K562 (cell line): ENCODE results near the gene RTBDN. TPM values are rescaled to one million over a fixed set of nuclear protein-coding genes. Genes with fewer than 3 reads are reported as not detected.

ENCODE experiments used
- ATAC-seq: fragments of 200-7000 bp; cut with Tn5 transposase; 3 replicates; pipeline ENCODE4 v1.9.1; 2020; ENCODE audit warnings: moderate library complexity
- BruUV-seq: library from RNA; stranded (reverse); fragments of 400-500 nt; replicated peaks from 2 replicates; lab custom pipeline; 2021; lab: Mats Ljungman, UMichigan
- CTCF ChIA-PET: fragments of 300-600 bp; formaldehyde crosslinking; extraction: SDS; loops from one replicate; lab custom pipeline; 2021; ENCODE audit warnings: low intra/inter-chr PET ratio; lab: Yijun Ruan, JAX
- POLR2A ChIA-PET: fragments of 300-600, 350-650 bp; sonication (Branson Sonifier 250); formaldehyde crosslinking; extraction: SDS; loops from one replicate; lab custom pipeline; 2021; ENCODE audit warnings: antibody characterized with exemption, inconsistent platforms; lab: Yijun Ruan, JAX
- DNase-seq, 4 experiments: peaks; one replicate each; pipeline versions ENCODE4 v3.0.0 to v3.0.0-alpha.2; 2011 to 2018; ENCODE audit warnings: low spot score in 3 of 4, mixed read lengths in 3 of 4; ENCODE audit errors: extremely low read depth in 1 of 4
- FAIRE-seq: peaks from 2 replicates; lab custom pipeline; 2011; peaks lifted over from hg19 to GRCh38; lab: Jason Lieb, UNC
- H2AFZ ChIP-seq: 2 replicates; pipeline ENCODE4 v1.6.0; 2011; ENCODE audit warnings: low read depth, low read length, control low read depth, inconsistent platforms
- H3K27ac ChIP-seq: fragments of 200-600 bp; 3 replicates; pipeline ENCODE4 v1.8.0; 2011; ENCODE audit warnings: low read depth, mild to moderate bottlenecking, control low read depth, inconsistent platforms, low read length, moderate library complexity, mixed read lengths; ENCODE audit errors: extremely low read depth
- H3K27me3 ChIP-seq, 2 experiments: fragments of 300-600 bp in 1 of 2; 2 replicates in 1 of 2; 3 replicates in 1 of 2; pipeline versions ENCODE4 v1.6.0 to v1.8.0; 2011; ENCODE audit warnings: inconsistent platforms in 2 of 2, low read length in 2 of 2, mild to moderate bottlenecking in 1 of 2, mixed read lengths in 1 of 2, moderate library complexity in 1 of 2; ENCODE audit not compliant: control insufficient read depth in 2 of 2, insufficient read depth in 2 of 2
- H3K36me3 ChIP-seq: fragments of 300-600 bp; 3 replicates; pipeline ENCODE4 v1.8.0; 2011; ENCODE audit warnings: mild to moderate bottlenecking, low read length, inconsistent platforms; ENCODE audit not compliant: control insufficient read depth, insufficient read depth
- H3K4me1 ChIP-seq, 2 experiments: fragments of 200-600 bp in 1 of 2; replicated peaks in 1 of 2; 2 replicates in 1 of 2; 3 replicates in 1 of 2; pipeline versions ENCODE4 v1.5.1 to v1.8.0; 2011; ENCODE audit warnings: inconsistent platforms in 2 of 2, low read length in 2 of 2, mild to moderate bottlenecking in 1 of 2, mixed read lengths in 1 of 2, moderate library complexity in 1 of 2; ENCODE audit not compliant: control insufficient read depth in 2 of 2, insufficient read depth in 2 of 2
- H3K4me2 ChIP-seq: 2 replicates; pipeline ENCODE4 v1.6.1; 2011; ENCODE audit warnings: low read length, control low read depth, inconsistent platforms, mixed read lengths; ENCODE audit not compliant: insufficient read depth
- H3K4me3 ChIP-seq: fragments of 200-600 bp; sonication (generic), shearing (Covaris generic); 2 replicates; pipeline ENCODE4 v1.5.1; 2016; ENCODE audit warnings: control low read depth, inconsistent platforms
- H3K79me2 ChIP-seq: fragments of 200-600 bp; 3 replicates; pipeline ENCODE4 v1.8.0; 2011; ENCODE audit warnings: low read length, inconsistent platforms; ENCODE audit not compliant: control insufficient read depth, insufficient read depth
- H3K9ac ChIP-seq, 2 experiments: 2 replicates each; pipeline versions ENCODE4 v1.6.0 to v1.6.1; 2011; ENCODE audit warnings: low read depth in 2 of 2, low read length in 2 of 2, control low read depth in 1 of 2, inconsistent platforms in 1 of 2, mild to moderate bottlenecking in 1 of 2, mixed read lengths in 1 of 2; ENCODE audit not compliant: insufficient read depth in 1 of 2
- H3K9me1 ChIP-seq: one replicate; pipeline ENCODE4 v1.6.0; 2011; ENCODE audit warnings: inconsistent platforms, mild to moderate bottlenecking, low read length, moderate library complexity; ENCODE audit not compliant: control insufficient read depth, insufficient read depth
- H3K9me3 ChIP-seq: replicated peaks from 2 replicates; pipeline ENCODE4 v1.5.1; 2011; ENCODE audit warnings: low read depth, low read length, inconsistent platforms; ENCODE audit not compliant: control insufficient read depth, insufficient read depth
- H4K20me1 ChIP-seq: replicated peaks from 2 replicates; pipeline ENCODE4 v1.6.1; 2011; ENCODE audit warnings: low read length, inconsistent platforms, mixed read lengths; ENCODE audit not compliant: control insufficient read depth, insufficient read depth
- ATF7 ChIP-seq: fragments of 450-650 bp; IDR thresholded peaks from 2 replicates; pipeline ENCODE4 v1.7.1; 2014; ENCODE audit warnings: mild to moderate bottlenecking, moderate library complexity
- BHLHE40 ChIP-seq: IDR thresholded peaks from 2 replicates; pipeline ENCODE4 v1.6.1; 2011; ENCODE audit warnings: low read length, improper control_type of control experiment
- CBFA2T2 ChIP-seq: fragments of 450-650 bp; conservative IDR thresholded peaks from 2 replicates; pipeline ENCODE4 v1.6.1; 2017; ENCODE audit warnings: mild to moderate bottlenecking
- CREB1 ChIP-seq, 2 experiments: sonication (generic) in 1 of 2; formaldehyde crosslinking in 1 of 2; IDR thresholded peaks; 2 replicates each; pipeline versions ENCODE4 v1.6.1 to v1.8.0; 2012 to 2022; ENCODE audit warnings: inconsistent platforms in 1 of 2, mild to moderate bottlenecking in 1 of 2, missing genetic modification reagents in 1 of 2, moderate library complexity in 1 of 2
- ETV1 ChIP-seq: fragments of 450-650 bp; conservative IDR thresholded peaks from 2 replicates; pipeline ENCODE4 v1.6.1; 2016; ENCODE audit warnings: missing genetic modification characterization, control low read depth, low read depth, missing compliant biosample characterization
- FOSL1 ChIP-seq: fragments of 200-800 bp; sonication (Bioruptor generic); conservative IDR thresholded peaks from 2 replicates; pipeline ENCODE4 v1.6.1; 2016; ENCODE audit warnings: missing genetic modification characterization, missing compliant biosample characterization
- FOXJ3 ChIP-seq: sonication (generic); formaldehyde crosslinking; IDR thresholded peaks from 2 replicates; pipeline ENCODE4 v1.4.0; 2020; ENCODE audit warnings: mild to moderate bottlenecking, missing genetic modification reagents
- HIVEP1 ChIP-seq: fragments of 250-450 bp; sonication (Bioruptor Pico); IDR thresholded peaks from 2 replicates; pipeline ENCODE4 v1.4.0; 2020; ENCODE audit warnings: mild to moderate bottlenecking
- KDM5B ChIP-seq: fragments of 200-600 bp; sonication (generic); IDR thresholded peaks from 2 replicates; pipeline ENCODE4 v1.6.1; 2012; ENCODE audit warnings: low read depth, mild to moderate bottlenecking, moderate library complexity, low read length, control low read depth, inconsistent platforms; ENCODE audit not compliant: insufficient replicate concordance
- MXI1 ChIP-seq: IDR thresholded peaks from 2 replicates; pipeline ENCODE4 v1.6.1; 2011; ENCODE audit warnings: low read depth, mild to moderate bottlenecking, improper control_type of control experiment, low read length
- NR4A1 ChIP-seq, 2 experiments: fragments of 250-450 bp in 1 of 2; fragments of 450-650 bp in 1 of 2; sonication (Bioruptor Pico) in 1 of 2; IDR thresholded peaks; 2 replicates each; pipeline versions ENCODE4 v1.4.0 to v1.6.1; 2016 to 2020; ENCODE audit warnings: mild to moderate bottlenecking in 2 of 2, missing compliant biosample characterization in 1 of 2, missing genetic modification characterization in 1 of 2, moderate library complexity in 1 of 2
- PHF20 ChIP-seq: fragments of 450-650 bp; IDR thresholded peaks from 2 replicates; pipeline ENCODE4 v1.6.1; 2018; ENCODE audit not compliant: partially characterized antibody
- PML ChIP-seq: IDR thresholded peaks from 2 replicates; pipeline ENCODE4 v1.6.1; 2012; ENCODE audit warnings: low read length, inconsistent platforms
- POLR2AphosphoS5 ChIP-seq: IDR thresholded peaks from 2 replicates; pipeline ENCODE4 v1.6.1; 2011; ENCODE audit warnings: mild to moderate bottlenecking, low read depth, low read length, moderate library complexity; ENCODE audit not compliant: control insufficient read depth, insufficient read depth
- POLR2B ChIP-seq: fragments of 450-650 bp; IDR thresholded peaks from 2 replicates; pipeline ENCODE4 v1.6.1; 2018; ENCODE audit warnings: low read depth; ENCODE audit not compliant: partially characterized antibody
- SIX5 ChIP-seq, 2 experiments: IDR thresholded peaks; 2 replicates each; pipeline ENCODE4 v1.6.1; 2011; ENCODE audit warnings: low read length in 2 of 2, borderline replicate concordance in 1 of 2, low read depth in 1 of 2, mild to moderate bottlenecking in 1 of 2, moderate library complexity in 1 of 2; ENCODE audit not compliant: insufficient read depth in 1 of 2
- ZBTB17 ChIP-seq: fragments of 450-650 bp; formaldehyde crosslinking; IDR thresholded peaks from 2 replicates; pipeline ENCODE4 v1.4.0; 2020; ENCODE audit warnings: mild to moderate bottlenecking
- WGBS: fragments of 100-300 bp; shearing (Covaris generic); methylation state at CpG from one replicate; pipeline ENCODE4 v1.1.6; 2016; ENCODE audit warnings: low coverage, mixed read lengths; ENCODE audit not compliant: insufficient coverage; ENCODE audit errors: missing lambda C conversion rate; 5-methylcytosine and 5-hydroxymethylcytosine counted together
- in situ Hi-C: fragments of 300-500 bp; cut with MboI; formaldehyde crosslinking; loops from 4 replicates; pipeline ENCODE4 v1.15.0; 2018; ENCODE audit warnings: inconsistent platforms, mixed read lengths
- intact Hi-C: fragments of 100-400 bp; cut with micrococcal nuclease; formaldehyde crosslinking; loops from 2 replicates; pipeline ENCODE4 v1.14.2; 2022
- polyA plus RNA-seq, 8 experiments: library from polyadenylated mRNA; depleted of rRNA in 4 of 8; stranded (reverse) in 5 of 8; unstranded in 3 of 8; fragments of >200 nt; fragmentation: Nextera tagmentation in 2 of 8; fragmentation: Illumina TruSeq in 1 of 8; extraction: Ambion mirVana in 2 of 8; extraction: Trizol in 1 of 8; gene quantifications; 2 replicates each; pipeline versions ENCODE4 v1.2.1 to v1.2.3, GENCODE V29; 2011 to 2014; ENCODE audit warnings: inconsistent platforms in 1 of 8, missing spikeins in 1 of 8
- total RNA-seq, 7 experiments: library from RNA; depleted of rRNA in 6 of 7; stranded (reverse); fragments of >200 nt in 6 of 7; fragmentation: Illumina TruSeq in 2 of 7; extraction: Trizol in 2 of 7; gene quantifications; 2 replicates each; pipeline versions ENCODE4 v1.2.1 to v1.2.3, GENCODE V29; 2011 to 2021; ENCODE audit warnings: low replicate concordance in 1 of 7
- TF ChIP-seq, protein P1 (sequence below): fragments of 450-650 bp; IDR thresholded peaks from 2 replicates; pipeline ENCODE4 v1.6.1; 2014; ENCODE audit warnings: low read depth, mild to moderate bottlenecking, moderate library complexity, borderline replicate concordance

The RTBDN gene
- total and polyA plus RNA-seq, 9 of the 15 experiments (the other 6 are each of a cell fraction or from before 2014, with no cell fraction given) = 0.20 to 2.3 (median 0.72) TPM; not detected in 1

DNA sequence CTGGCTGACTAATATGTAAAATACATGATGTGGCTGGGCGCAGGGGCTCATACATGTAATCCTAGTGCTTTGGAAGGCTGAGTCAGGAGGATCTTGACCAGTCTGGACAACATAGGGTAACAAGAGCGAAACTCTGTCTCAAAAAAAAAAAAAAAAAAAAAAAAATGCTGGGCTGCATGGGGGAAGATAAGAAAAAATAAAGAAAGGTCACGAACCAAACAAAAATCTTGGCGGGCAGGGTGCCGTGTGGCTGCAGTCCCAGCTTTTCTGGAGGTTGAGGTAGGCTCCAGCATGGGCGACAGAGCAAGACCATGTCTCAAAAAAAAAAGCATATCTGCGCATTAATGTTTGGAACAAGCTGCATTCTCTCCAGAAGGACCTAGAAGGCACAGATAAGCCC is 19.3 kb downstream of the RTBDN start (continued):
- no peak for TF ChIP-seq ZBTB17 (CRISPR knock-in tag)
- peak; percentile 45; the same call in 1 of the 2 replicates for TF ChIP-seq CBFA2T2

DNA sequence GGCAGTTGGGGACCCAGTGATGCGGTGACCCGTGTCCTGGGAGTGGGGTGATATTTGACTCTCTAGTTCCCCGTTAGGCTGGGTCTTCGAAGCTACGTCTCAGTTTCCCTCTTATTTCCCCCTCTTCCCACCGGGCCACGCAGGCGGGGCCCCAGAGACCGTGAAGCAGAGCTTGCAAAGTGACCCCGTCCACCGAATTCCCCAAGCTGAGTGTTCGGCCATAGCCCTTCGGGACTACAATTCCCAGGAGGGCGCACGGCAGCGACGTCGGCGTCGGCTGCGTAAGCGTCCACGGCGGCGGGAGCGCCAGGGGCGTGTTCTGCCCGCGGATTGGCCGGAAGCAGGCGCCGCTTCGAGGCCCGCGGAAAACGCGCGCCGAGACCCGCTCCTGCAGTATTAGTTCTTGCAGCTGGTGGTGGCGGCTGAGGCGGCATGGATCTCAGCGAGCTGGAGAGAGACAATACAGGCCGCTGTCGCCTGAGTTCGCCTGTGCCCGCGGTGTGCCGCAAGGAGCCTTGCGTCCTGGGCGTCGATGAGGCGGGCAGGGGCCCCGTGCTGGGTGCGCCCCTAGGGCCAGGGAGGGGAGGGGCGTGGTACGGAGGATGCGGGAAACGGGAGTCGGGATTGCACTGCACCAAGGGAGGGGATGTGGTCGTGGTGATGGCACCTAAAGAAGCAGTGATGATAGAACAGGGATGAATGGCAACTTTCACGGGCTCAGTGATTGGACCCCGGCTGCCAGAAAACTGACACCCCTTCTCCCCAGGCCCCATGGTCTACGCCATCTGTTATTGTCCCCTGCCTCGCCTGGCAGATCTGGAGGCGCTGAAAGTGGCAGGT is 27.9 kb downstream of the RTBDN start, which contains the start of gene RNASEH2A:
Gene RNASEH2A, plus strand, starts transcription at position 343 of the 840 bp plus-strand sequence. Its CDS starts 90 bp downstream, at position 433.
- no peaks in the 10 kb centered on the region for H4K20me1 ChIP-seq
- WGBS = 3% methylated on average over 52 of the region's 66 CpGs
- ChIA-PET POLR2A (interaction anchor here (0.7 to 1.4 kb wide), 9 partner anchors 9 to 311 kb away, joined by 3 to 11 read pairs (median 4); partner anchors contain the start of gene JUNB), CTCF (no interaction called here)
- FAIRE-seq (peak; percentile 89), ATAC-seq (peak; percentile 95), DNase-seq (peak; percentile 88 to 95 (median 90))
- peak within 1 kb of the TSS; percentile 95 for H3K4me2 ChIP-seq
- no peaks in the 10 kb centered on the region for H3K27me3 ChIP-seq
- H3K9me1 ChIP-seq = no peaks in the 10 kb centered on the region
- H3K4me3 ChIP-seq = peak within 1 kb of the TSS; percentile 80
- peaks cover 34% of the 10 kb centered on the region; the same call in 2 of the 3 replicates for H3K36me3 ChIP-seq
- H2AFZ ChIP-seq = peak within 1 kb of the TSS; percentile 99
- H3K27ac ChIP-seq = peak within 1 kb of the TSS; percentile 93
- H3K9me3 ChIP-seq = no peaks in the 10 kb centered on the region
- peaks cover 18% of the 10 kb centered on the region for H3K79me2 ChIP-seq
- H3K9ac ChIP-seq = peak within 1 kb of the TSS; percentile 87 to 94
- in situ Hi-C loops = no loop called here
- TSS peak; percentile 83 for BruUV-seq
- peaks cover 14 to 45% of the 10 kb centered on the region in 2 experiments; a peak in 4 of 5 replicates for H3K4me1 ChIP-seq
- intact Hi-C loops = no loop called here
- TF ChIP-seq ETV1 (tag) = peak; percentile 67
- peak; percentile 79 for TF ChIP-seq KDM5B
- TF ChIP-seq POLR2AphosphoS5 = peak; percentile 72; the same call in 1 of the 2 replicates
- peak; percentile 81 for TF ChIP-seq PHF20
- TF ChIP-seq CREB1 (IDR thresholded peaks at IDR 0.05) = peak; percentile 95
- TF ChIP-seq CREB1 (CRISPR knock-in tag; IDR thresholded peaks at IDR 0.05) = peak; percentile 96
- TF ChIP-seq, protein P1, sequence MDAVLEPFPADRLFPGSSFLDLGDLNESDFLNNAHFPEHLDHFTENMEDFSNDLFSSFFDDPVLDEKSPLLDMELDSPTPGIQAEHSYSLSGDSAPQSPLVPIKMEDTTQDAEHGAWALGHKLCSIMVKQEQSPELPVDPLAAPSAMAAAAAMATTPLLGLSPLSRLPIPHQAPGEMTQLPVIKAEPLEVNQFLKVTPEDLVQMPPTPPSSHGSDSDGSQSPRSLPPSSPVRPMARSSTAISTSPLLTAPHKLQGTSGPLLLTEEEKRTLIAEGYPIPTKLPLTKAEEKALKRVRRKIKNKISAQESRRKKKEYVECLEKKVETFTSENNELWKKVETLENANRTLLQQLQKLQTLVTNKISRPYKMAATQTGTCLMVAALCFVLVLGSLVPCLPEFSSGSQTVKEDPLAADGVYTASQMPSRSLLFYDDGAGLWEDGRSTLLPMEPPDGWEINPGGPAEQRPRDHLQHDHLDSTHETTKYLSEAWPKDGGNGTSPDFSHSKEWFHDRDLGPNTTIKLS = peak; percentile 90
- no peak for TF ChIP-seq HIVEP1 (CRISPR knock-in tag)
- peak; percentile 83 for TF ChIP-seq ATF7
- TF ChIP-seq PML = peak; percentile 50; the same call in 1 of the 2 replicates
- peak; percentile 32; the same call in 1 of the 2 replicates for TF ChIP-seq BHLHE40
- TF ChIP-seq POLR2B = peak; percentile 54
- TF ChIP-seq FOSL1 (tag) = no peak
- peak; percentile 43; the same call in 1 of the 2 replicates for TF ChIP-seq NR4A1 (CRISPR knock-in tag; IDR thresholded peaks at IDR 0.05)
- TF ChIP-seq NR4A1 (tag; IDR thresholded peaks at IDR 0.05) = no peak
- TF ChIP-seq FOXJ3 = no peak
- TF ChIP-seq MXI1 = 0 out of 2 replicates have a peak, but pooled peaks have one; percentile 61
- TF ChIP-seq SIX5 (IDR thresholded peaks at IDR 0.05; ENCODE audit: borderline replicate concordance in 1 of 2, insufficient read depth in 1 of 2, low read depth in 1 of 2, low read length in 2 of 2) = peak; percentile 92 to 96
